ENCODE data around the gene TUBB6.

DNA sequence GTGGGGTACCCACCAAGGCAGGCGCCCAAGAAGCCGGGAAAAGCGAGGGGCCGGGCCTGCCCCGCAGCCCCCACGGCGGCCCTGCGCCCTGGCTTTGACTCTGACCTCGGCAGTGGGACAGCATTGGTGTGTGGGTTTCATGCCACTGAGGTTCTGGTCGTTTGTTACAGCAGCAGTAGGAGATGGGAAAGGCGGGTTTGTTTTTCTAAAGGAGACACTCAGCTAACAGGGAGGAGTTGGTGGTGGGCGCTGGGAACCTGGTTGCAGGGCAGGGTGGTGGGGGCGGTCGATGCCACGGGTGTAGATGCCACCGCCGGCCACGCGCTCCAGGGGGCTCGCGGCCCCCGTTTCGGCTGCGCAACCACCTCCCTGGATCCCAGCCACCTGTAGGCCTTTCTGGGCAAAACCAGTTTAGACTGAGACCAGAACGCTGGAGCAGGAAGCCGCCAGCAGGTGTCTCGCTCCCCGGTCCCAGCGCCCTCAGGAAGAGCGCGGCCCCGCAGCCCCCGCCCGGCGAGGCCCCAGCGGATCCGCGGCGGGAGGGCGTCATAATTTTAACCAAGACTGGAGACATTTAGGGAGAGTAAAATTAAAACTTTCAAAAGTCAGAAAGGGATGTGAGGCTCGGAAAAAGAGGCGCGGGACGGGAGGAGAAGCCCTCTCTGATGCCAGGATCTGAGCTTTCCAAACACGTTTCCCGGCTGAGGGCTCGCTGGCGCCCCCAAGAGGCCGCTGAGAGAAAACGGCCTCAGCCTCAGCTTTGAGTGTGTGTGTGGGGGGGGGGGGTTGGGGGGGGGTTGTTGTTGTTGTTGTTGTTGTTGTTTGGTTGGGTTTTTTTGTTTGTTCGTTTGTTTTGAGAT, 36.4 kb upstream of the TUBB6 start:
- no peak for TF ChIP-seq EZH2 (IDR thresholded peaks at IDR 0.05; ENCODE audit: borderline replicate concordance, insufficient read depth, low read depth, low read length, poor library complexity, severe bottlenecking)
- TF ChIP-seq, protein P1, sequence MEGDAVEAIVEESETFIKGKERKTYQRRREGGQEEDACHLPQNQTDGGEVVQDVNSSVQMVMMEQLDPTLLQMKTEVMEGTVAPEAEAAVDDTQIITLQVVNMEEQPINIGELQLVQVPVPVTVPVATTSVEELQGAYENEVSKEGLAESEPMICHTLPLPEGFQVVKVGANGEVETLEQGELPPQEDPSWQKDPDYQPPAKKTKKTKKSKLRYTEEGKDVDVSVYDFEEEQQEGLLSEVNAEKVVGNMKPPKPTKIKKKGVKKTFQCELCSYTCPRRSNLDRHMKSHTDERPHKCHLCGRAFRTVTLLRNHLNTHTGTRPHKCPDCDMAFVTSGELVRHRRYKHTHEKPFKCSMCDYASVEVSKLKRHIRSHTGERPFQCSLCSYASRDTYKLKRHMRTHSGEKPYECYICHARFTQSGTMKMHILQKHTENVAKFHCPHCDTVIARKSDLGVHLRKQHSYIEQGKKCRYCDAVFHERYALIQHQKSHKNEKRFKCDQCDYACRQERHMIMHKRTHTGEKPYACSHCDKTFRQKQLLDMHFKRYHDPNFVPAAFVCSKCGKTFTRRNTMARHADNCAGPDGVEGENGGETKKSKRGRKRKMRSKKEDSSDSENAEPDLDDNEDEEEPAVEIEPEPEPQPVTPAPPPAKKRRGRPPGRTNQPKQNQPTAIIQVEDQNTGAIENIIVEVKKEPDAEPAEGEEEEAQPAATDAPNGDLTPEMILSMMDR (IDR thresholded peaks at IDR 0.05), result peak; percentile 60
